ENCODE results near the gene IGFL2. TPM values are rescaled to one million over a fixed set of nuclear protein-coding genes. Genes with fewer than 3 reads are reported as not detected.
"Not testable (repeated sequence)": the region's sequence is repeated elsewhere in the genome, so short reads cannot be mapped to it uniquely, and the experiment has no call there.

Gene IGFL2
- total and polyA plus RNA-seq, 2 experiments from 2014 or later = 0.56 TPM; not detected in 1

GRCh38 chr19:46182476-46182875 is 34.4 kb downstream of the IGFL2 start:
- Histone ChIP-seq H3K4me3 (no peak overlapping the region), H3K36me3 (no peaks in the 10 kb centered on the region), H3K27ac (no peak overlapping the region), H3K9me3 (ENCODE audit: low read depth) (no peaks in the 10 kb centered on the region), H3K27me3 (no peaks in the 10 kb centered on the region), H3K4me1 (ENCODE audit: low read depth) (peaks cover 10% of the 10 kb centered on the region)
- no peak for DNase-seq (ENCODE audit: low read depth in 1 of 2, low spot score in 1 of 2)
- no peak for TF ChIP-seq CTCF (IDR thresholded peaks at IDR 0.05; ENCODE audit: low read depth, low read length)

- peak in 1 of 2 donors; percentile 28 for DNase-seq (ENCODE audit: low read depth in 1 of 2, low spot score in 1 of 2)
- not testable (repeated sequence) for H3K36me3 ChIP-seq; H3K27ac ChIP-seq; H3K4me3 ChIP-seq; H3K9me3 ChIP-seq (ENCODE audit: low read depth); H3K27me3 ChIP-seq
- H3K4me1 ChIP-seq (ENCODE audit: low read depth) = peaks cover 10% of the 10 kb centered on the region
These were observed 37.0 kb downstream of the IGFL2 start for GRCh38 chr19:46184775-46185710.

DNA sequence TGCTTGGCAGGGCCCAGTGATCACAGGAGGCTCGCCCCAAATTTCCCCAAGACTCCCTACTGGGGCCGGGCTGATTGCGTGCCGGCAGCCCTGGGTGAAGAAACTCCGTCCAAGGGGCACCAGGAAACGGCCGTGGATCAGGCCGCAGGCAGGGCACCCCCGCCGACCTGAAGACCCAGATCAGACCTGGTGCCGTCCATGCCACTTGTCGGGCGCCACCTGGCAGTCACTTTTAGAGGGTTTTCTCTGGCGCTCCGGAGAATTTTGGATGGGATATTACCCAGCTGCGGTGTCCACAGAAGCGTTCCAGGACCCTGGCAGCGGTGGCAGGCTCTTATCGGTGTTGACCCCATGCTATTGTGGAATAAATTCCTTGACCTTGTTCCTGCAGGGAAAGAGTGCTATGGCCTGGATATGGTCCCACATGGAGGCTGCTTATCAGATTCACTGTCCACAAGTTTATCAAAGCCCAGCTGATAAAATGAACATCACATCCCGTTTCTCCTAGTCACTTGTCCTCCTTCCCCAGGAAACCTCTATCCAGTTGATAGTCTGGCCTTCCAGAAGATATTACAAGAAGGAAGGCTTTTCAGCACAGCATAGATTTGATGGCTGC is 38.2 kb downstream of the IGFL2 start:
- Histone ChIP-seq H3K27me3 (no peaks in the 10 kb centered on the region), H3K27ac (no peak overlapping the region), H3K4me3 (no peak overlapping the region), H3K4me1 (ENCODE audit: low read depth) (peaks cover 10% of the 10 kb centered on the region), H3K36me3 (no peaks in the 10 kb centered on the region), H3K9me3 (ENCODE audit: low read depth) (no peaks in the 10 kb centered on the region)
- DNase-seq (ENCODE audit: low read depth in 1 of 2, low spot score in 1 of 2) = peak in 1 of 2 donors; percentile 19
- no peak for TF ChIP-seq CTCF (IDR thresholded peaks at IDR 0.05; ENCODE audit: low read depth, low read length)

GRCh38 chr19:46186717-46187101 is 38.7 kb downstream of the IGFL2 start:
- Histone ChIP-seq H3K27ac (no peak overlapping the region), H3K9me3 (ENCODE audit: low read depth) (no peaks in the 10 kb centered on the region), H3K4me3 (no peak overlapping the region), H3K4me1 (ENCODE audit: low read depth) (peaks cover 10% of the 10 kb centered on the region), H3K27me3 (no peaks in the 10 kb centered on the region), H3K36me3 (no peaks in the 10 kb centered on the region)
- TF ChIP-seq CTCF (IDR thresholded peaks at IDR 0.05; ENCODE audit: low read depth, low read length) = no peak
- DNase-seq (ENCODE audit: low read depth in 1 of 2, low spot score in 1 of 2) = no peak

GRCh38 chr19:46189971-46190888 is 42.2 kb downstream of the IGFL2 start:
- H3K9me3 ChIP-seq (ENCODE audit: low read depth) = no peaks in the 10 kb centered on the region
- no peak overlapping the region for H3K27ac ChIP-seq
- H3K27me3 ChIP-seq = no peaks in the 10 kb centered on the region
- TF ChIP-seq CTCF (IDR thresholded peaks at IDR 0.05; ENCODE audit: low read depth, low read length) = no peak
- H3K4me3 ChIP-seq = no peak overlapping the region
- no peaks in the 10 kb centered on the region for H3K36me3 ChIP-seq
- H3K4me1 ChIP-seq (ENCODE audit: low read depth) = peaks cover 22% of the 10 kb centered on the region
- no peak for DNase-seq (ENCODE audit: low read depth in 1 of 2, low spot score in 1 of 2)

Data from cardiac muscle cell (in vitro differentiated cells and primary cell).